Left renal cortex interstitium (tissue), 4 donors: ENCODE measurements around the gene KLHDC10. TPM values are rescaled to one million over a fixed set of nuclear protein-coding genes. Genes with fewer than 3 reads are reported as not detected.
"Not testable (repeated sequence)": the region's sequence is repeated elsewhere in the genome, so short reads cannot be mapped to it uniquely, and the experiment has no call there.

ENCODE experiments used
- DNase-seq, 4 donors: peaks; one replicate each; pipeline ENCODE4 v3.0.0-alpha.2; 2013; ENCODE audit warnings: low read depth in 4 of 4, low spot score in 2 of 4, missing footprints in 1 of 4
- polyA plus RNA-seq, 4 donors: library from polyadenylated mRNA; unstranded; fragments of 120-200 nt; gene quantifications; one replicate each; pipeline ENCODE4 v1.2.1, GENCODE V29; 2013; ENCODE audit not compliant: insufficient read length in 4 of 4

Gene KLHDC10, protein sequence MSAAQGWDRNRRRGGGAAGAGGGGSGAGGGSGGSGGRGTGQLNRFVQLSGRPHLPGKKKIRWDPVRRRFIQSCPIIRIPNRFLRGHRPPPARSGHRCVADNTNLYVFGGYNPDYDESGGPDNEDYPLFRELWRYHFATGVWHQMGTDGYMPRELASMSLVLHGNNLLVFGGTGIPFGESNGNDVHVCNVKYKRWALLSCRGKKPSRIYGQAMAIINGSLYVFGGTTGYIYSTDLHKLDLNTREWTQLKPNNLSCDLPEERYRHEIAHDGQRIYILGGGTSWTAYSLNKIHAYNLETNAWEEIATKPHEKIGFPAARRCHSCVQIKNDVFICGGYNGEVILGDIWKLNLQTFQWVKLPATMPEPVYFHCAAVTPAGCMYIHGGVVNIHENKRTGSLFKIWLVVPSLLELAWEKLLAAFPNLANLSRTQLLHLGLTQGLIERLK
- polyA plus RNA-seq: 10 to 100 TPM; 46.1 to 57.7 (median 49.7) TPM

DNA sequence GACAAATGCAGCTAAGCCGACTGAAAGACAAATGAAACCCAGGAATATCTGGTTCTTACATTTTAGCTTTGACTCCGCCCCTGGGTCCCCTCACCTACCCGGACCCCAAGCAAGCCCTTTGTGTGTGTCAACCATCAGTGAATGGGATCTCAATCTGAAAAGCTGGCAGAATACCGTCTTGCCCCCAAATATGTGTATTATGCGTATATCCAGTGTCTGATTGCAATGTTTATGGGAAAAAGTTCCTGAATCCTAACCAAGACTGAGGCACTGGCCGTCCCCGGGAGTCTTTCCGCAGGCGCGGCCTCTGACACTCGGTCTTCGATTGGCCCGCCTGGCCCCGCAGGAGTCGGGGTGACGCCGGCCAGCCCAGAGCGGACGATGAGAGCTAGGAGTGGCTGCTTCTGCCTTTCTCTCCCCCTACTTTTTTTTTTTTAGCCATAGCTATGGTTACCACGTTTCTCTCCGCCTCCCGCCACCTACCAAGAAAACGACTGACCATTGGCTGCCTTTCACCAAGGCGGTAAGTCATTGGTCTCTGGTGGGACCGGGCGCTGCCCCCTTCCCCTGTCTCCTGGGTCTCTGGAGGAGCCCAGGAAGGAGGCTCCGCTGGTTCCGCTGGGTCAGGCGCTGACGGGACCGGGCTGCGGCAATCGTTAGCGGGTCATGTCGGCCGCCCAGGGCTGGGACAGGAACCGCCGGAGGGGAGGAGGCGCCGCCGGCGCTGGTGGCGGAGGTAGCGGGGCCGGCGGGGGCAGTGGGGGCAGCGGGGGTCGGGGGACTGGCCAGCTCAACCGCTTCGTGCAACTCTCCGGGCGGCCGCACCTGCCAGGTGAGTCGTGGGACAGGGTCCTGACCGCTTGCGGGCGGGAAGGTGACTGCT lies at the start of gene KLHDC10:
Gene KLHDC10 (plus strand): TSS at position 557 of the 883 bp plus-strand sequence. CDS start 110 bp downstream, at position 667.
- peak; percentile 98 to 99 (median 99) for DNase-seq

DNA sequence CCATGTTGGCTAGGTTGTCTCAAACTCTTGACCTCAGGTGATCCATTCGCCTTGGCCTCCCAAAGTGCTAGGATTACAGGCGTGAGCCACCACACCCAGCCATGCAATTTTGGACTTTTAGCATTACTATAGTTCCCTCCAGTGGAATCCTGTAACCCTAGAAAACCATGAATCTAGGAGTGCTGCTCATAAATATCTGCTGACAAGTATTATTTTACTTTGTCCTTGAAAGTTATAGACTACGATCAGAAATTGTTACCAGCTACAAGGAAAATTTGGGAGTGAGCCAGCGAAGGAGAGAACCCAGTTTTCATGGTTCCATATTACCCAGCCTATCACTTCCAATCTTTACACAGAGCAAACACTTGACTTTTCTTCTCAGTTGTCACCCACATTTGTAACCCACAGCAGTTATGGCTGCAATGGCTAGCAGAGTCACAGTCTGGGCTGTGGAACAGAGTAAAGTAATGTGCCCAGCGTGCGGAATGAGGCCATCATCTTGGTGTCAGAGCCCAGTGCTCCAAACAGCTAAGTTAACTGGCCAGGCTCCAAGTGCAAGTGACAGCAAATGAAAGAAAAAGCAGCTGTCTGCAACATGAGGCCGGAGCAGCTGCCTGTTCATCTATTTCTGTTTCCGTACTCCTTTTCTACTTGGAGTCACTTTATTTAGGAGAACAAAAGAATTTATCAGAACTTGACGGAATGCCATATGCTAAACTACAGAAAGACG lies 49.1 kb upstream of the KLHDC10 start:
- no peak for DNase-seq

GRCh38 chr7:130022115-130022514 lies 48.2 kb upstream of the KLHDC10 start:
- no peak for DNase-seq

GRCh38 chr7:130022623-130023175 lies 47.6 kb upstream of the KLHDC10 start:
- no peak for DNase-seq

DNA sequence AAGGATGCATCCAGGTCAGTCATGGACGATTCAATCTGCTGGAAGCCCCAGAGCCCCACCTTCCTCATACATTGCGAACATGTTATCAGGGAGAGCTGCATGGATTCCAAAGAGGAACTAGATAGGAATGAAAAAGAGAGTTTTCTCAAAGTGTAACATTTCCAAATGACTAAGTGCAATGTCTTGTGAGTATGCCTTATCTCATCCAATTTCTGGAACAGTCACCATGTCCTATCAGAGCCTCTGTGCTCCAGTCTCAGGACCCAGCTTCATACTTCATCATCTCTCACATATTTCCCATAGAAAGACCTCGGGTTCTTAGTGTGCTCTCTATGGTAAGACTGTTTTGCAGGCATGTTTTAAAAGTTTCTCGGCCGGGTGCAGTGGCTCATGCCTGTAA lies 45.9 kb upstream of the KLHDC10 start:
- no peak for DNase-seq

DNA sequence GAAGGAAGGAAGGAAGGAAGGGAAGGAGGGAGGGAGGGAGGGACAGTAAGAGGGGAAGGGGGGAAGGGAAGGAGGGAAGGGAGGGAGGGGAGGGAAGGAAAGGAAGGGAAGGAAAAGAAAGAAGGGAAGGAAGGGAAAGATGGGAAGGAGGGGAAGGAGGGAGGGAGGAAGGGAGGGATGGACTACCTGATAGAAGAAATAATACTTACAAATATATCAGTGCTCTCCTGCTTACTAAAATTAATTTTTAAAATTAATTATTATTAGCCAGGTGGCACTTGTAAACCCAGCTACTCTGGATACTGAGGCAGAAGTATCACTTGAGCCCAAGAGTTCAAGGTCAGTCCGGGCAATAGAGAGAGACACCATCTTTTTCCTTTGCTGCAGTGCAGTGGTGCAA lies 37.6 kb upstream of the KLHDC10 start:
- no peak for DNase-seq

- DNase-seq: no peak
These were observed 32.6 kb upstream of the KLHDC10 start for GRCh38 chr7:130037703-130038102.

- no peak for DNase-seq
These were observed 29.8 kb upstream of the KLHDC10 start for GRCh38 chr7:130040576-130040975.

DNA sequence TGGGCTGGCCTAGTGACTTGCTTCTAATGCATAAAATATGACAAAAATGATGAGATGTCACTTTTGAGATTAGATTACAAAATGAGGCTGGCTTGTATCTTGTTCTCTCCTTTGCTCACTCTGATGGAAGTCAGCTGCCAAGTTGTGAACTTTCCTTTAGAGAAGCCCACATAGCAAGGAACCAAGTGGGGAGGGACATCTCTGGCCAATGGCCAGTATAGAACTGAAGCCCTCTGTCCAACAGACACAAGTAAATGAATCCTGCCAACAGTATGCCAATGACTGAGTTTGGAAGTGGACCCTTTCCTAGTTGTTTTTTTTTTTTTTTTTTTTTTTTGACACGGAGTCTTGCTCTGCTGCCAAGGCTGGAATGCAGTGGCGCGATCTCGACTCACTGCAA lies 22.5 kb upstream of the KLHDC10 start:
- DNase-seq: no peak

- DNase-seq: no peak
These were observed 21.4 kb upstream of the KLHDC10 start for GRCh38 chr7:130048906-130049305.

DNA sequence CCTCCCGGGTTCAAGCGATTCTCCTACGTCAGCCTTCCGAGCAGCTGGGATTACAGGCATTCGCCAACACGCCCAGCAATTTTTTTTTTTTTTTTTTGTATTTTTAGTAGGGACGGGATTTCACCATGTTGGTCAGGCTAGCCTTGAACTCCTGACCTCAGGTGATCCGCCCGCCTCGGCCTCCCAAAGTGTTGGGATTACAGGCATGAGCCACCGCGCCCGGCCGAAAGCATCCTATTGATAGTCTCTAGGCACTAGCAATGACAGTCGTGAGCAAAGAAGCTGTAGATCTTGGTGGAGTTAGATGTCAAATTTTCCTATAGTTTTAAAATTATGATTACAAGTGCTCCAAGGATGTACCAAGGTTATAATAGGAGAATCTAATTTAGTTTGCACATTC lies 18.1 kb upstream of the KLHDC10 start:
- DNase-seq: not testable (repeated sequence)

DNA sequence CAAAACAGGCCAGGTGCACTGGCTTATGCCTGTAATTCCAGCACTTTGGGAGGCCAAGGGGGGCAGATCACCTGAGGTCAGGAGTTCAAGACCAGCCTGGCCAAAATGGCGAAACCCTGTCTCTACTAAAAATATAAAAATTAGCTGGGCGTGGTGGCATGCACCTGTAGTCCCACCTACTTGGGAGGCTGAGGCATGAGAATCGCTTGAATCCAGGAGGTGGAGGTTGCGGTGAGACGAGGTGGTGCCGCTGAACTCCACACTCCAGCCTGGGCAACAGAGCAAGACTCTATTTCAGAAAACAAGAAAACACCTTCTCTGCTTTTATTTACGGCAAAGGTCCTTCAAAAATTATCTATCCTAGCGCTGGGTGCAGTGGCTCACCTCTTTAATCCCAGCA lies 15.1 kb upstream of the KLHDC10 start:
- DNase-seq: not testable (repeated sequence)

- DNase-seq: no peak
These were observed 8.1 kb upstream of the KLHDC10 start for GRCh38 chr7:130062246-130062645.

GRCh38 chr7:130063036-130063435 lies 7.3 kb upstream of the KLHDC10 start:
- DNase-seq: no peak

GRCh38 chr7:130064580-130064926 lies 5.8 kb upstream of the KLHDC10 start:
- not testable (repeated sequence) for DNase-seq

DNA sequence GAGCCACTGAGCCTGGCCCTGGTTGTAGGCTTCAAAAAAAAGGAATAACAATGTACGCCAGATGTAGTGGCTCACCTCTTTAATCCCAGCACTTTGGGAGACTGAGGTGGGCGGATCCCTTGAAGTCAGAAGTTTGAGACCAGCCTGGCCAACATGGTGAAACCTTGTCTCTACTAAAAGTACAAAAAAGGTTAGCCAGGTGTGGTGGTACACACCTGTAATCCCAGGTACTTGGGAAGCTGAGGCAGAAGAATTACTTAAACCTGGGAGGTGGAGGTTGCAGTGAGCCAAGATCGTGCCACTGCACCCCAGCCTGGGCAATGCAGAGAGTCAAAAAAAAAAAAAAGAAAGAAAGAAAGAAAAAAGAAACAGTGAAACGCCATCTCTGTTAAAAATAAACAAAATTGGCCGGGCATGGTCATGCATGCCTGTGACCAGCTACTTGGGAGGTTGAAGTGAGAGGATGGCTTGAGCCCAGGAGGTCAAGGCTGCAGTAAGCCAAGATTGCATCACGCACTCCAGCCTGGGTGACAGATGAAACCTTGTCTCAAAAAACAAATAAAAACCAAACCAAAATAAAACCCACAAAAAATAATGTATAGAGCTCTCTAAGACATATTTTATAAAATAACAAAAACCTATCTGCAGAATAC lies 4.7 kb upstream of the KLHDC10 start:
- no peak for DNase-seq

GRCh38 chr7:130069179-130069977 lies 956 bp upstream of the KLHDC10 start:
- no peak for DNase-seq

DNA sequence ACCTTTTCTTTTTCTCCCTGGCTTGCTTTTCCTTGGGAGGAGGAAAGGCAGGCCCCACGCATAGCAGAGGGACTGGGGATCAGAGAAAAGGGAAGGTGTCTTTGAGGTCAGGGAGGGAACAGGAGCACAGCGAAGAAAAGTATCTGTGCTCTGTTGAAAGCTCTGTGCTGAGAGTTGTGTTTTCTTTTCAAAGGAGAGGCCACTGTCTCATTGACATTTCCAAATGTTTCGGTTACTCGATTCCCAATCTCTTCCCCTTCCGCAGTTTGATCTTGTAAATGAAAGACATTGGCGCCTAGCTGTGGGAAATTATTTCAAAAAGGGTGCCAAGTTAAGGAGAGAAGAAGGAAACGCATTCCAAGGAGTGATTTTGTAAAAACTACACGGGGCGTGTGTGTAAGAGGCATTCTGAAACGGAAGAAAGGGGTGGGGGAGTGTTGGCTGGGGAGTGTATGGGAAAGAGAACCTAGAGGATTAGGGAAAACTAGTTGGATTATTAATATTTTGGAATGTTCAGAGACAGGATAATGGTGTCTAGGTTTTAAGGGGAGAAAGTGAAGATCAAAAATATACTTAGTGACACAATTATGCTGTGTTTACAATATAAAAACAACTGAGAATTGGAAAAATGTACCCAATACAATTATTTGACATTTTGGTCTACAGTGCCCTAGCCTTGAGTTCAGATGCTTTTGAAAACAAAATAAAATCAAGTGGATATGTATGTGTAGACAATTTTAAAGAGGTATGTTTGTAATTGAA lies 708 bp downstream of the KLHDC10 start:
- no peak for DNase-seq
